MM.1S (cell line): Measurements from ENCODE around the gene ERV3-1.

Source experiments
- EZH2phosphoT487 ChIP-seq: fragments of 300-600 bp; sonication (generic); IDR thresholded peaks from 2 replicates; pipeline ENCODE4 v1.6.1; 2018; ENCODE audit warnings: antibody characterized with exemption, low read length
- TF ChIP-seq, protein P1 (sequence below): fragments of 300-600 bp; sonication (generic); IDR thresholded peaks from 2 replicates; pipeline ENCODE4 v1.5.1; 2016; ENCODE audit warnings: antibody characterized with exemption, low read length, mixed read lengths

DNA sequence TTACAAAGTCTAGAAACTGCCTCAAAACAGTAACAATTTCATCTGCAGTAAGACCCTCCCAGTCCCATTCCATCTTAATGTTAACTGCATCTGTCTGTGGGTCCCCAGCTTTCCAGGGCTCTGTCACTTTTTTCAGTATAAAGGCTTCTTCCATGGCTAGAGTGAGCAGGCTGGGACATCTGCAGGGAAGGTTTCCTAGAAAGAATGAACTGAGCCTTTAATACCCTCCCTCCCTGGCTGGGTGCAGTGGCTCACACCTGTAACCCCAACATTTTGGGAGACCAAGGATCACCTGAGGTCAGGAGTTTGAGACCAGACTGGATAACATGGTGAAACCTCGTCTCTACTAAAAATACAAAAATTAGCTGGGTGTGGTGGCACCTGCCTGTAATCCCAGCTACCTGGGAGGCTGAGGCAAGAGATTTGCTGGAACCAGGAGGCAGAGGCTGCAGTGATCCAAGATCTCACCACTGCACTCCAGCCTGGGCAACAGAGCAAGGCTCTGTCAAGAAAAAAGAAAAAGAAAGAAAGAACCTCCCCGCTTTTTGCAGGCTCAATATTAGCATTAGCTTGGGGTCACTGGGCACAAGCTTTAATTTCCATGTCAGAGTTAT, 3.4 kb downstream of the ERV3-1 start:
- no peak for TF ChIP-seq EZH2phosphoT487
- TF ChIP-seq, protein P1, sequence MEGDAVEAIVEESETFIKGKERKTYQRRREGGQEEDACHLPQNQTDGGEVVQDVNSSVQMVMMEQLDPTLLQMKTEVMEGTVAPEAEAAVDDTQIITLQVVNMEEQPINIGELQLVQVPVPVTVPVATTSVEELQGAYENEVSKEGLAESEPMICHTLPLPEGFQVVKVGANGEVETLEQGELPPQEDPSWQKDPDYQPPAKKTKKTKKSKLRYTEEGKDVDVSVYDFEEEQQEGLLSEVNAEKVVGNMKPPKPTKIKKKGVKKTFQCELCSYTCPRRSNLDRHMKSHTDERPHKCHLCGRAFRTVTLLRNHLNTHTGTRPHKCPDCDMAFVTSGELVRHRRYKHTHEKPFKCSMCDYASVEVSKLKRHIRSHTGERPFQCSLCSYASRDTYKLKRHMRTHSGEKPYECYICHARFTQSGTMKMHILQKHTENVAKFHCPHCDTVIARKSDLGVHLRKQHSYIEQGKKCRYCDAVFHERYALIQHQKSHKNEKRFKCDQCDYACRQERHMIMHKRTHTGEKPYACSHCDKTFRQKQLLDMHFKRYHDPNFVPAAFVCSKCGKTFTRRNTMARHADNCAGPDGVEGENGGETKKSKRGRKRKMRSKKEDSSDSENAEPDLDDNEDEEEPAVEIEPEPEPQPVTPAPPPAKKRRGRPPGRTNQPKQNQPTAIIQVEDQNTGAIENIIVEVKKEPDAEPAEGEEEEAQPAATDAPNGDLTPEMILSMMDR: no peak
